Keratinocyte (primary cell): ENCODE data around the gene TMEM256. TPM values are rescaled to one million over a fixed set of nuclear protein-coding genes. Genes with fewer than 3 reads are reported as not detected.

ENCODE experiments used
- DNase-seq: peaks from one replicate; pipeline ENCODE4 v3.0.0-alpha.2; 2011; ENCODE audit warnings: low read depth, missing footprints, low spot score
- FAIRE-seq: peaks from 2 replicates; lab custom pipeline; 2011; peaks lifted over from hg19 to GRCh38; lab: Jason Lieb, UNC
- H2AFZ ChIP-seq: 2 replicates; pipeline ENCODE4 v1.6.0; 2012; ENCODE audit warnings: low read length, control low read depth, inconsistent platforms; ENCODE audit not compliant: control insufficient read depth
- H3K27ac ChIP-seq: 2 replicates; pipeline ENCODE4 v1.5.1; 2011; ENCODE audit warnings: low read length; ENCODE audit not compliant: control insufficient read depth, insufficient read depth
- H3K27me3 ChIP-seq: 3 replicates; pipeline ENCODE4 v1.6.0; 2011; ENCODE audit warnings: low read length; ENCODE audit not compliant: control insufficient read depth, insufficient read depth; ENCODE audit errors: extremely low read depth
- H3K36me3 ChIP-seq, 2 experiments: 2 replicates in 1 of 2; 3 replicates in 1 of 2; pipeline ENCODE4 v1.5.1; 2011; ENCODE audit warnings: low read length in 2 of 2, mild to moderate bottlenecking in 1 of 2; ENCODE audit not compliant: control insufficient read depth in 2 of 2, insufficient read depth in 2 of 2; ENCODE audit errors: extremely low read depth in 1 of 2
- H3K4me1 ChIP-seq: 3 replicates; pipeline ENCODE4 v1.5.1; 2011; ENCODE audit warnings: low read length; ENCODE audit not compliant: control insufficient read depth, insufficient read depth; ENCODE audit errors: extremely low read depth
- H3K4me2 ChIP-seq: 3 replicates; pipeline ENCODE4 v1.6.0; 2011; ENCODE audit warnings: low read depth, low read length; ENCODE audit not compliant: control insufficient read depth, insufficient read depth; ENCODE audit errors: extremely low read depth
- H3K4me3 ChIP-seq, 3 experiments: fragments of 200-600 bp in 1 of 3; sonication (generic) in 1 of 3; 2 replicates in 2 of 3; 3 replicates in 1 of 3; pipeline ENCODE4 v1.5.1; 2011 to 2016; ENCODE audit warnings: low read length in 3 of 3, mild to moderate bottlenecking in 3 of 3, control low read depth in 2 of 3, inconsistent platforms in 1 of 3, low read depth in 1 of 3, mixed read lengths in 1 of 3, mixed run types in 1 of 3, moderate library complexity in 1 of 3; ENCODE audit not compliant: control insufficient read depth in 2 of 3, insufficient read depth in 2 of 3; ENCODE audit errors: extremely low read depth in 1 of 3
- H3K79me2 ChIP-seq: 2 replicates; pipeline ENCODE4 v1.6.0; 2012; ENCODE audit warnings: low read length; ENCODE audit not compliant: control insufficient read depth, insufficient read depth
- H3K9ac ChIP-seq: 3 replicates; pipeline ENCODE4 v1.6.0; 2011; ENCODE audit warnings: low read length; ENCODE audit not compliant: control insufficient read depth, insufficient read depth; ENCODE audit errors: extremely low read depth
- H3K9me1 ChIP-seq: 3 replicates; pipeline ENCODE4 v1.6.0; 2011; ENCODE audit warnings: low read length; ENCODE audit not compliant: control insufficient read depth, insufficient read depth; ENCODE audit errors: extremely low read depth
- H3K9me3 ChIP-seq: 2 replicates; pipeline ENCODE4 v1.5.1; 2012; ENCODE audit warnings: low read depth, low read length; ENCODE audit not compliant: control insufficient read depth
- H4K20me1 ChIP-seq: 3 replicates; pipeline ENCODE4 v1.6.0; 2011; ENCODE audit warnings: low read length; ENCODE audit not compliant: control insufficient read depth, insufficient read depth; ENCODE audit errors: extremely low read depth
- CTCF ChIP-seq, 3 experiments: IDR thresholded peaks in 1 of 3; conservative IDR thresholded peaks in 1 of 3; optimal IDR thresholded peaks in 1 of 3; 2 replicates in 2 of 3; 3 replicates in 1 of 3; pipeline versions ENCODE3 to v1.5.1; 2011; ENCODE audit warnings: low read length in 3 of 3, mild to moderate bottlenecking in 3 of 3, moderate library complexity in 2 of 3, control low read depth in 1 of 3, inconsistent platforms in 1 of 3; ENCODE audit not compliant: insufficient read depth in 2 of 3; ENCODE audit errors: extremely low read depth in 1 of 3
- EZH2 ChIP-seq: IDR thresholded peaks from one replicate; pipeline ENCODE4 v1.6.1; 2012; ENCODE audit warnings: inconsistent platforms, mild to moderate bottlenecking, low read length, moderate library complexity
- dilution Hi-C: fragments of 300-500 bp; cut with MboI; formaldehyde crosslinking; loops from one replicate; pipeline ENCODE4 v1.7.0; 2020; ENCODE audit warnings: low sequenced_read_pairs; ENCODE audit not compliant: extremely low pct_ligation_motif_present
- polyA plus RNA-seq, 5 experiments: library from polyadenylated mRNA; depleted of rRNA in 3 of 5; stranded (reverse) in 3 of 5; stranded (forward) in 1 of 5; unstranded in 1 of 5; fragments of >200 nt; gene quantifications; 1 replicate in 1 of 5; 2 replicates in 3 of 5; 3 replicates in 1 of 5; pipeline versions ENCODE4 v1.2.1 to v1.2.3, GENCODE V29; 2011 to 2012; ENCODE audit warnings: missing spikeins in 2 of 5, low read depth in 1 of 5, low replicate concordance in 1 of 5

TMEM256 gene
- polyA plus RNA-seq, 1 donor (not counting 4 experiments of a cell fraction or from before 2014, with no cell fraction given) = 68.1 TPM

- peaks cover 0 to 4% of the 10 kb centered on the region in 2 experiments for H3K36me3 ChIP-seq
Observed at GRCh38 chr17:7408863-7409262, 5.0 kb upstream of the TMEM256 start.

GRCh38 chr17:7408252-7408727 is 4.4 kb upstream of the TMEM256 start:
- Histone ChIP-seq H3K9me1 (no peaks in the 10 kb centered on the region), H3K79me2 (peaks cover under 1% of the 10 kb centered on the region), H3K9ac (no peak overlapping the region), H2AFZ (no peak overlapping the region), H4K20me1 (no peaks in the 10 kb centered on the region), H3K27ac (no peak overlapping the region), H3K4me2 (no peak overlapping the region), H3K36me3 (peaks cover 0 to 4% of the 10 kb centered on the region in 2 experiments), H3K4me1 (peaks cover 12% of the 10 kb centered on the region), H3K4me3 (no peak overlapping the region), H3K27me3 (no peaks in the 10 kb centered on the region), H3K9me3 (no peaks in the 10 kb centered on the region)
- FAIRE-seq = no peak
- no peak for DNase-seq
- TF ChIP-seq EZH2 = no peak
- no peak for TF ChIP-seq CTCF (optimal IDR thresholded peaks at IDR 0.05 in 1 of 3, IDR thresholded peaks at IDR 0.05 in 1 of 3, conservative IDR thresholded peaks at IDR 0.05 in 1 of 3; ENCODE audit: extremely low read depth in 1 of 3, insufficient read depth in 2 of 3, low read length in 3 of 3)
- dilution Hi-C loops = no loop called here

More at GRCh38 chr17:7408863-7409262, 5.0 kb upstream of the TMEM256 start:
- Histone ChIP-seq H3K4me2 (no peak overlapping the region), H3K9me1 (no peaks in the 10 kb centered on the region), H3K9ac (no peak overlapping the region), H3K79me2 (no peaks in the 10 kb centered on the region), H3K4me3 (no peak overlapping the region), H2AFZ (no peak overlapping the region), H4K20me1 (no peaks in the 10 kb centered on the region), H3K27ac (no peak overlapping the region), H3K4me1 (peaks cover 16% of the 10 kb centered on the region), H3K9me3 (no peaks in the 10 kb centered on the region), H3K27me3 (no peaks in the 10 kb centered on the region)
- DNase-seq = no peak
- dilution Hi-C loops = no loop called here
- TF ChIP-seq EZH2 = no peak
- FAIRE-seq = no peak
